Activated CD4-positive, alpha-beta T cell treated with anti-CD3 and anti-CD28 coated beads, Interleukin-2, amount 50 U/mL, for 4 hours (primary cell): ENCODE results near the gene IFNA13.
"Not testable (repeated sequence)": the region's sequence is repeated elsewhere in the genome, so short reads cannot be mapped to it uniquely, and the experiment has no call there.

Experiments used
- DNase-seq, 2 experiments: peaks; one replicate each; pipeline ENCODE4 v3.0.0-alpha.2; 2020

Gene IFNA13

DNA sequence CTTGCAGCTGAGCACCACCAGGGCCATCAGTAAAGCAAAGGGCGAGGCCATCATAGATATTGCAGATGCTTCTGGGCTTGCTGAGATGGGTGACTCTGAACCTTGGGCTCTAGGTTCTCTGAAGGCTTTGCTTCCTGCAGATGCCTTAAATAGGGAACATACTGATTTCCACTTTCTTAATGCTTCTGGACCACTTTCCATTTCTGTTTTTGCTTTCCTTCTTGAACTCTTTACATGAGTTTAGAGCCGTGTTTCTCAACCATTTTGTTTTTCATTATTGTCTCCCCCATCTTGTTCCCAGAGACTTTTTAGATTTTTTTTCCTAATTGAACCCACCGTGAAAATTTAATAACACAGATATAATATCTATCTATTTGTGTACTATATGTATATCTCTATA lies at the start of gene IFNA13:
Gene IFNA13 (minus strand): TSS at position 101 of the 400 bp plus-strand sequence. CDS start 47 bp downstream, at position 54.
- DNase-seq: no peak

DNA sequence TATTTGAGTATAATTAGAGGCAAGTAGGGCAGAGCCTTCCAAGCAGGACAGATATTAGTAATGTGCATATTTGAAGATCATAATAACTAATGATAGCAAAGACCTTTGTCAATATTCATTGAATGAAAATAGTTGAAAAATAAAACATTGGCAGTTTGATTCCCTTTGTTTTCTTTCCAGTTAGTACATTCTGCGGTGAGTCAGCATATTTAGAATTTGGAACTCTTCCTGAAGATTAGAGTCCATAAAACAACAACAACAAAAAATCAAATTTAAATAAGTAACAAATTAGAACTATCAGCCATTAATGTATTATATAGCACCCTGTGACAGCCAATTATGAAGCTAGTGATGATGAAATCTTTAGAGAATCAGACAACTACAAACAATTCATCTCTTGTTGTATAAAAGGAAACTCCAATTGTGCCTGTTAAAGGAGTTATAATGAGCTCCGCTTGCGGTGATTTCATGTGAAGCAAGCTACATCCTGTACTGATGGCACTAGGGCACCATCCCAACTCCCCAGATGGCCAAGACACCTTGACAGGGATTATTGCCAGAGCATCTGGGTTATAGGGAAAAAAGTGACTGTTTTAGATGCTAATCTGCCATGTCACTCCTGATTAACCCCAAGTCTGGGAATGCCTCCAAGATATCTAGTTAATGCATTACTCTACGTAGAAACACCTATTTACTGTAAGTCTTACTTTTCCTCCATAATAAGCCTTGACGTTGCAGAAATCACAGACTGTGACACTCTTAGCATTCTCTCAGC lies 47.8 kb upstream of the IFNA13 start:
- no peak for DNase-seq

DNA sequence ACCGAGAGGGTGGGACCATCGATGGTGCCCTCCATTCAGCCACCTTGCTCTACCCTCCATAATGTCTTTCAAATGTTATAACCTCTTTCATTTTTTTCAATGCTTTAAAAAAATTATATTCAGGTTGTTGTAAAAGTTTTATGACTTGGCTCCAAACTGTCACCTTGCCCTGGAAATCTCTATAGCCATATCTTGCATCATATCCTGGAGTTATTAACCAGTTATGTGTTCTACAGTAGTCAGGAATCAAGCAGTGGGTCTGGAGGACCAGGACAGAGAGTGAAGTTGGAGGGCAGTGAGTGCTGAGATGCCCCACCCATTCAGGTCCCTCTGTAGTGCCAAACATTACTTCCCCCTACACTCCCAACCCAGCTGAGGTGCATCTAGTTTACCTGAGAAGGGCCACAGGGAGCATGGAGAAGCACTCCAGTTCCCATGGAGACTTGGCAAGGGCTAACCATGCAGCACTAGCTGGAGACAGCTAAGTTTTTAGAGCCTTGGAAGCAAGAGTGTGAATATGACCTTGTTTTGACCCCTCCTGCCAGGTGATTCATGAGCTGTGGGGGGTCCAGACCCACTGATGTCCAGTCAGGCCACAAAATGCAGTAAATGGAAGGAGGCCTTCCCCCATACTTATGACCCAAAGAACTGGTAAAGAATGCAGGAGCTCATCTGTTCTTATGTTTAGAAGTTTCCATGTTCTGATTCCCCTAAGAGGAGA lies 46.5 kb upstream of the IFNA13 start:
- no peak for DNase-seq

DNA sequence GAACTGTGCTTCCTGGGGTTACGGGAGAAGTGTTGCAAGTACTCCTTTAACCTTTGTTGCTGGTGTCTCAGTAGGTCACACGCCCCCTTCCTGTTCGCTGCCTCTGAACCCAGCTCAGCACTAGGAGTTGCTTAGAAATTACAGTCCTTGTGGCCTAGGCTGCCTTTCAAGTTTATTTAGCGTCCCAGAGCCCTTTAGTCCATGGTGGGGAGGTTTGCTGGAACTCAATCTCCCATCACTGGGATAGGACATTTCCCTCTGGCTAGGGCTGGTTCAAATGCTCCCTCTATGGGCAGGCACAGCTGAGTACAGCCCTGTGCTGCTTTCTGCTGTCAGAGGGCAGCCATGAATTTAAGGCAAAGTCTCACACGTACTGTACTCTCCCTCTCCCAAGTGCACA lies 45.8 kb upstream of the IFNA13 start:
- DNase-seq: no peak

DNA sequence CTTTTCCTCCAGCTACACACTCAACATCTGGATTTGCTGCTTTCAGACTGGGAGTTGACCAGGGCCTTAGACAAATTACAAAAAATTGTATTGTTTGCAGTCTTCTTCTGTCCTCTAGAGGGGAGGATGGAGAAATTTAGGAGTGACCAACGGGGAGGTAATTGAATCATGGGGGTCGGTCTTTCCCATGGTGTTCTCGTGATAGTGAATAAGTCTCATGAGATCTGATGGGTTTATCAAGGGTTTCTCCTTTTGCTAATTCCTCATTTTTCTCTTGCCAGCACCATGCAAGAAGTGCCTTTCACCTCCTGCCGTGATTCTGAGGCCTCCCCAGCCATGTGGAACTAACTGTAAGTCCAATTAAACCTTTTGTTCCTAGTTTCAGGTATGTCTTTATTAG lies 45.3 kb upstream of the IFNA13 start:
- no peak for DNase-seq

DNA sequence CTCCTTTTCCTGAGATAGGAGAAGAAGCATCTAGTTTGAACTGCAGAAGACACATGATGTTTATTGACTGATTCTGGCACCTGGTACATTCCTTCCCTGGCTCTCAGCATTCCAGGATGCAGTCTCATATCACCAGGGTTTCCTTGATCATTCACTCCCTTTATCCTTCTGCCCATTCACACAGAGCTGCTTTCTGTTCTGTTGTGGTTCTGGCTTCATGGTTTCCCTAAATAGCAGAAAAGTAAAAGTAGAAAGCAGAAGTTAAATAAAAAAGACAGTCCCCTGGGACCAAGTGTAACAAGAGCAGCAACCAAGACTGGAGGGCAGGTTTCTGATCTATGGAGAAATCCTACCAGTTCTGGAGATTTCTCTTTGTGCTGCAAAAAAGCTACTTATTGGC lies 44.2 kb upstream of the IFNA13 start:
- DNase-seq: no peak

DNA sequence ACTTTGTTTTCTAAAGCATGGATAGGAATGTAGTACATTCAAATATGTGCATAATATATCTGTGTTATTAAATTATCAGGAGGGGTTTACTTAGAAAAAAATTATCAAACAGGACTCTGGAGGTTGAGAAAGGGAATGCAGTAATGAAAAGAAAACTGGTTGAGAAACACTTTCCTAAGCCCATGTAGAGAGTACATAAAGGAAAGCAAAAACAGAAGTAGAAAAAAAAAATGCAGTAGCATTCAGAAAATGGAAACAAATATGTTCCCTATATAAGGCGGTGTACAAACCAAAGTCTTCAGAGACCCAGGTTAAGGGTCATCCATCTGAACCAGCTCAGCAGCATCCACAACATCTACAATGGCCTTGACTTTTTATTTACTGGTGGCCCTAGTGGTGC lies 41.0 kb upstream of the IFNA13 start, which contains the start of gene IFNA8:
Gene IFNA8 (plus strand): TSS at position 301 of the 400 bp plus-strand sequence. CDS start 60 bp downstream, at position 361.
- DNase-seq: no peak

DNA sequence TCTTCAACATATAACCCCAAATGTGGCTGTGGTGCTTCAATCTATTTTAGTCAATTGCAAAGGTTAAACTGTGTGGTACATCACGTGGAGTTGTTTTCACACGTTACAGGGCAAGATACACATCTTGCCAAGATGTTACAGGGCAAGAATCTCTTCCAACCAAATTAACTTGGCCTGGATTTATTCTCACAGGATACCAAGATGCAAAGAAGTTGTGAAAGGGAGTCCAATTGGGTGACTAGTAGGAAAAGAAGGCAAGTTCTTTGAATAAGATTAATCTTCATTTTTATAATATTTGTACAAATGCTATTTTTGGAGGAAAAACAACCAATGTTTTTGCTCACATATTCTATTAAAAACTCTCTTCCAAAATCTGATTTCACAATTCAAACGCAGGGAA lies 36.3 kb upstream of the IFNA13 start:
- no peak for DNase-seq

DNA sequence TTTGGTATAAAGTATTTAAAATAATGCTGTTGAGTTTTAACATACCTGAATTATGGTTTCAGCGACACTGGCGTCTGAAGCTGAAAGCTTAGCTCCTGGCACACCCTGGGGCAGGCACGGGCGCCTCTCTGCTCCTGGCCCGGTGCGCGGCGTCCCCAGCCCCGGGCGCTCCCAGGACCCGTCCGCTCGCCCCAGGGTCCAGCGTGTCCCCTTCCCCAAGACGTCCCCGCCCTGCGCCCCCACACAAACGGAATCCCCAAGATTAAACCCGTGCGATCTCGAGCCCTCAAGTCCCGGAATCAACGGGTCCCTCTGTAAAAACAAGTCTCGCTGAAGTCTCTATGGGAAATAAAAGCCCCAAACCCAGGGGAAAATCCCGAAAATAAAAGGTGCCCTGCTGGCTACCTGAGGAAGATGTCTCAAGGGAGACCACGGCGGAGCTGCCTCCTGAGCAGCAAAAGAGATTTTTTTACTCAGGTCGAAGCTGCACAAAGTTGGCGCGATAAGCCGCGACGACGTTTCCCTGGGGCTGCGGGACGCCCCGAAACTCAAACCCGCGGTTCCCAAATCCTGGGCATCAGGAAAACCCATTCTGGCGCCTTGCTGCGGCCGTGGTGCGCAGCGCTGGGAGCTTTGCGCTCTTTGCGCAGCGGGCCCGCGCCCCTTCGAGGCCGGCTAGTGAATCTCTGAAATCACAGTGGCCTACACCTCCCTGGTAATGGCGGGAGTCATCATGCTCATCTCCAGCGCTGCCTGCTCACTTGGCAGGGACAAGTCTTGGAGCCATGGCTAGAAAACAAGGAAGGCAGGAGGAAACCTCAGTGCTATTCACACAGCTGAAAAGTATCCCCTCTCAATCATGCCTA lies 34.8 kb upstream of the IFNA13 start:
- no peak for DNase-seq

DNA sequence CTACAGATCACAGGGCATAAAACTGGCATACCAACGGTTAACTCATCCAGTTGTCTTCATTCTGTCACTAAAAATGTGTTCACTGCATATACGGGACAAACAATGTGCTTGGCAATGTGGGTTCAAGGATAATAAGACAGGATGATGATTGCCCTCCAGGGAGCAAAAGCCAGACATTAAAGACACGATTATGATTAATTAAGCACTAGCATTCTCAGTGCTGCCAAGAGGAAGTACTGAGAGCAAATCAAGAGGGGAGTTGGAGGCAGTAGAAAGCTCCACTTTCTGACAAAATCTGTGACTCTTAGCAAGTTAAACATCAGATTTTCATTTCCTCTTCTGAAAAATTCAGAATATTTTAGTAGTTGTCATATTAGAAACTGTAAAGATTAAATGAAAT lies 32.1 kb upstream of the IFNA13 start:
- DNase-seq: no peak

DNA sequence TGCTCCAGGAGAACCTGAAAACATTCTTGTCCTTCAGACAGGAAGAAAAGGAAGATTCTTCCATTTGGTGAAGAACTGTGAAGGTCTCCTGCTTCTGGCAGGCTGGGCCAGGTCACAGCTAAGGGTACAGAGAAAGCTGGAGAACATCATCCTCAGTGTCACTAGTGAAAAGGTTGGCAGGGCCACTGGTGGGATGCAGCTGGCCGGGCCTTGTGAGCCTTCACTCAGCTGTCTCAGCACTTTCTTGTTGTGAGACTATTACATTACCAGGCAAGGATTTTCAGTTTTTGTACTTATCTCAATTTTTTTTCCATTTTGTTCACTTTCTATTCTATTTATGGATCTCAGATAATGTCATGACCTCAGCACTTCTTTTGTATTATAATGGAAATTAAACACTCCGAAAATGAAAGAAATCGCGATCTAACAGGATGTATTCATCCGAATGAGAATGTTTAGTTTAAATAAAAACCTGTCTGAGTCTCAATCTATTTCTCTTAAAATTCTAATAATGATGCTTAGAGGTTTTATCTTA lies 31.2 kb upstream of the IFNA13 start:
- no peak for DNase-seq

DNA sequence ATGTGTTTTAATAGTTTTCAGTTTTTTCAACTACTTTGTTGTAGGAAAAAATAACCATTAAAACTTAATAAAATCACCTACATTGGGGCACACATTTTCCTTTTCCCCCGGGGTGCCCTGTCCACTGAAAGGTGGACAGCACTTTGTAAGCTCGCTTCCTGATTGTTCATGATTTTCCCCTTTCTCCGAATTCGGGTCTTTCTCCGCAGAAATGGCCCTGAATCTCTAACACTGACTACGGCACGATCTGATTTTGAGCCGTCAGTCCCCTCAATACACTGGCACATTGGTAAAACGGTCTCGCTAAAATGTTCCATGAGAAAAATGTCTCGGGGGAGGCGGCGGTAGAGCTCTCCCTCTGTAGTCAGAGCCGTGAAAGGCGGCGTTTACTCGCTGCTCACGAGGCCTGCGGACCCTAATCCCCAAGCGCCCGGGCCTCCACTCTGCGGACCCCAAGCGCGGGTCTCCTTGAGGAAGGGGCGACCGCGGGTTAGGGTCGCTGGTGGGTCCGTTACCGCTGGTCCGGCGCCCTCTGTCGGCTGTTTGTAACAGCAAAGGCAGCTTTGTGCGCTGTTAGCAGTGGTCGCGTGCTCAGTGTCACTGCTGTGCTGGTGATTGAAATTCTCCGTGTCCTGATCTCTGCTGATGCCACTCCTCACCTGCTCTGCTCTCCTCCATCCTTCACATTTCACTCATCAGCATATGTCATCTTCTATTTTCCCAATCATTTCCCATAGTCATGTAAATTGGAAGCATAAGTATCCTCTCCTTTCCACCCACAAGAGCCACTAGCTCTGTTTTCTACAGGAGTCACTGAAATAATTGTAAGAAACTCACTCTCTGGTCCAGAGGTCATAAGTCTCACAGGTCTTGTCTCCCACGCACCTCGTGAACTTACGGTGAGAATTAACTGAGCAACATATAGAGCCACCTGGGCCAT lies 28.2 kb upstream of the IFNA13 start:
- peak; percentile 52 to 56 for DNase-seq

DNA sequence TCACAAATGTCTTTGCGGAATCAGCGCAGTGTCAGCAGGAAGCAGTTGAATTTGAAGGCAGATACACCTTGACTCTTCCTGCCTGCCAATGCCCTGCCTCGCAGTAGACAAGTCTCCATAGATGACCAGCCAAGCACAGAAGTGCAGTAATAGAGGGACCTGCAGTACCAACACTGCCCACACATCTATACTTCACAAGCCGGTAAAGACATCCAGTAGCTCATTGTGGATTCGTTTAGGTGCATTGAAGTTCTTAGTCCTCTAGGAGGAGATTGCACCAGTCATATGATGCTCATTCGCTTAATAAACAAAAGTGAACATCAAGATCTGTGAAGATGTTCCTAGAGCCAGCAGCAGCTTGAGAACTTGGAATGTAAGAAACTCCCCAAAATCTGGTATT lies 24.4 kb upstream of the IFNA13 start:
- no peak for DNase-seq

DNA sequence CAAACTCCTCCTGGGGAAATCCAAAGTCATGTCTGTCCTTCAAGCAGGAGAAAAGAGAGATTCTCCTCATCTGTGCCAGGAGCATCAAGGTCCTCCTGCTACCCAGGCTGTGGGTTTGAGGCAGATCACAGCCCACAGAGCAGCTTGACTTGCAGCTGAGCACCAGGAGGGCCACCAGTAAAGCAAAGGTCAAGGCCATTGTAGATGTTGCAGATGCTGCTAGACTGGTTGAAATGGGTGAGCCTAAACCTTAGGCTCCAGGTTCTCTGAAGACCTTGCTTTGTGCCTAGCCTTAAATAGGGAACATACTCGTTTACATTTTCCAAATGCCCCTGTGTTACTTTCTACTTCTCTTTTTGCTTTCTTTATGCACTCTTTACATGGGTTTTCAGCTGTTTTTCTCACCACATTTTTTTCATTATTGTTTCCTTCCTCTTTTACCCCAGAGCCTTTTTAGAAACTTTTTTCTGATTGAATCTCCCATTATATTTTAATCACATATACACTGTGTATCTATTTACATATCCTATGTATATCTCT lies 17.3 kb upstream of the IFNA13 start, which contains the start of gene IFNA2:
Gene IFNA2 (minus strand): TSS at position 268 of the 540 bp plus-strand sequence. CDS start 69 bp downstream, at position 199.
- DNase-seq: no peak

DNA sequence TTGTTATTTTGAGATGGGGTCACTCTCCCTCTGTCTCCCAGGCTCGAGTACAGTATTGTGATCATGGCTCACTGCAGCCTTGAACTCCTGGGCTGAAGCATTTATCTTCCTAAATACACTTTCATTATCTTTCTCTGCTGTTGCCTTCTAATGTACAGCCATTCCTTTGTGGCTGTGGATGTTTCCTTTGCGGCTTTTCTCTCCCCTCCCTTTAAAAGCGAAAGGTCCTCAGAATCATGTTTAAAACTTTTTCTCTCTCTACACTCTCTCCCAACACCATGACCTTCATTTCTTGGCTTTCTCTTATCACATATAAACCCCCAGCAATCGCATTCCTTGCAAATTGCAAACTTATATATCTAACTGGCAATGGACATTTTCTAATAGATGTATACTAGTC lies 15.8 kb upstream of the IFNA13 start:
- no peak for DNase-seq

DNA sequence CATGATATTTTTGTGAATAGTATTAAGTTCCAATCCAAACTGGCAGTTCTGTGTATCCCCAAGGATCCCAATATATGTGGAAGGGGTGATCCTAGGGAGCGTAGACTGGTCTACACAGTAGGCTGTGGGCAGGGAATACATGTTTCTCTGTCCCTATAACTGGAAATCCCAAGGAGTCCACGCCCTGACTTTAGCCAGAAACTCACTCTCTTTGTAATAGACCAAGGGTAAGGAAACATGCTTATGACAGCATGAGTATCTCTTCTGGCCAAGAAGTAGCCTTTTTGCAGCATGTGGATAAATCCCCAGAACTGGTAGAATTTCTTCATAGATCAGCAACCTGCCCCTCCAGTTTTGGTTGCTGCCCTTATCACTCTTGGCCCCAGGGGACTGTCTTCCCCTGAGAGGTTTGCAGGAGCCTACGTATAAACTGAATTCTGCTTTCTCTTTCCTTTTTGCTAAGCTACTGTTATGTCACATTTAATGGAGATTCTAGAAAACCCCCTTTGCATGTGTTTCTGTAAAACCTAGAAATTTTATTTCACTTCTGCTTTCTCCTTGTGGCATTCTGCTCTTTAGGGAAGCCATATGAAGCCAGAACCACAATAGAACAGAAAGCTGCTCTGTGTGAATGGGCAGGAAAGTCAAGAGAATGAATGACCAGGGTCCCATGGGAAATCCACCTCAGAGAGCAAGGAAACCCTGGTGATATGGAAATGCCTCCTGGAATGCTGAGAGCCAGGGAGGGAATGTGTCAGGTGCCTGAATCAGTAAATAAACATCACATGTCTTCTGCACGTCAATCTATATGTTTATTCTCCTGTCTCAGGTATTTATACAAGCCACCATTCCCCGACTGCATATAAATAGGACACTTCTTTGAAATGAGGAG lies 13.8 kb upstream of the IFNA13 start:
- no peak for DNase-seq

DNA sequence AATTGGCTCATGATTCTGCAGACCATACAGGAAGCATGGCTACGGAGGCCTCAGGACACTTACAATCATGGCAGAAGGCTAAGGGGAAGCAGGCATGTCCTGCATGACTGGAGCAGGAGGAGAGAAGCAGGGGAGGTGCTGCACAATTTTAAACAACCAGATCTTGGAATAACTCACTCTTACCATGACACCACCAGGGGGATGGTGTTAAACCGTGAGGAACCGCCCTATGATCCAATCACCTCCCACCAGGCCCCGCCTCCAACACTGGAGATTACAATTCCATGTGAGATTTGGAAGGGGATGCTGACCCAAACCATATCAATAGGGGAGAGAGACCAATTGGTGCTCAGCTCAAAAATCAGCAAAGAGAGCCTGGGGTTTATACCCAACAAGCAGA lies 3.6 kb upstream of the IFNA13 start:
- DNase-seq: not testable (repeated sequence)

DNA sequence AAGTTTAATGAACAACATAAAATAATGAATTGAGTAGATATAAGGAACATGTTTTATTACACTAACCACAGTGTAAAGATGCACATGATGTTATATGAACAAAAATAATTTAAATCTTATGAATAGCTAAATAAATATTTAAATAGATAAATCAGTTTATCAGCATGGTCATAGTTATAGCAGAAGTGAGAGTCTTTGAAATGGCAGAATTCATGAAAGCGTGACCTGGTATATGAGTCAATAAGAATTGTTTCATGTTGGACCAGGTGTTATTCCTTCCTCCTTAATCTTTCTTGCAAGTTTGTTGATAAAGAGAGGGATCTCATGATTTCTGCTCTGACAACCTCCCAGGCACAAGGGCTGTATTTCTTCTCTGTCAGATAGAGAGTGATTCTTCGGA lies 688 bp downstream of the IFNA13 start:
- not testable (repeated sequence) for DNase-seq

DNA sequence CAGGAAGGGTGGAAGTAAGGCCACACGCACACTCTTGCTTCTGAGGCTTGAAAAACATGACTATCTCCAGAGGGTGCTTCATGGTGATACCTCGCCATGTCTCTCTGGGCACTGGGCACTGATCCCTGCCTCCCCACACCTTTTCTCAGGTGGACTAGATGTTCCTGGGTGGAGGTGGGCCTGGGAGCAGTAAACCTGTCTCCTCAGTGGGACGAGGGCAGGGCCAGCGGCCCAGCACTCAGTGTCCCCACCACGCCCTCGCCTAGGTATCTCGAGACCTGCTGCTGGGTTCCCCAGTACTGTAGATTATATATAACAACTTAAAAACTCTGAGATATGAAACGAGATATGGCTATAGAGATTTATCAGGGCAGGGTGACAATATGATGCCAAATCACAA lies 5.6 kb downstream of the IFNA13 start:
- no peak for DNase-seq
